SK-N-MC (cell line): Measurements from ENCODE around the gene ELF5.

Experiments
- DNase-seq: peaks from one replicate; pipeline ENCODE4 v3.0.0-alpha.2; 2011; ENCODE audit warnings: low read depth, low spot score
- H3K27ac ChIP-seq: fragments of 200-600 bp; sonication (generic); 2 replicates; pipeline ENCODE4 v1.5.1; 2016; ENCODE audit warnings: mixed run types
- H3K36me3 ChIP-seq: fragments of 200-600 bp; sonication (generic); 2 replicates; pipeline ENCODE4 v1.6.1; 2017; ENCODE audit warnings: antibody characterized with exemption, low read length, mixed read lengths; ENCODE audit not compliant: insufficient read depth
- H3K4me3 ChIP-seq: fragments of 200-600 bp; sonication (generic); 2 replicates; pipeline ENCODE4 v1.5.1; 2016
- H3K9ac ChIP-seq: fragments of 200-600 bp; sonication (generic); 2 replicates; pipeline ENCODE4 v1.8.0; 2017; ENCODE audit warnings: mixed run types, mixed read lengths; ENCODE audit not compliant: insufficient read length
- H3K9me3 ChIP-seq: fragments of 200-600 bp; sonication (generic); 2 replicates; pipeline ENCODE4 v1.6.1; 2017; ENCODE audit warnings: low read depth, mild to moderate bottlenecking, antibody characterized with exemption, low read length, moderate library complexity, mixed read lengths
- EZH2 ChIP-seq: fragments of 200-600 bp; sonication (generic); IDR thresholded peaks from one replicate; pipeline ENCODE4 v1.6.1; 2017; ENCODE audit warnings: antibody characterized with exemption
- FOXP2 ChIP-seq: optimal IDR thresholded peaks from 2 replicates; pipeline ENCODE3; 2011; ENCODE audit warnings: mild to moderate bottlenecking, moderate library complexity; ENCODE audit not compliant: insufficient read depth; ENCODE audit errors: extremely low read length, control extremely low read depth
- POLR2AphosphoS5 ChIP-seq: IDR thresholded peaks from 2 replicates; pipeline ENCODE4 v1.6.1; 2012; ENCODE audit warnings: mild to moderate bottlenecking, low read depth, low read length, borderline replicate concordance

Gene ELF5

GRCh38 chr11:34476849-34477248 lies 36.7 kb downstream of the ELF5 start:
- H3K9me3 ChIP-seq = no peaks in the 10 kb centered on the region
- no peak for DNase-seq
- H3K4me3 ChIP-seq = no peak overlapping the region
- no peak overlapping the region for H3K27ac ChIP-seq
- peaks cover 8% of the 10 kb centered on the region for H3K36me3 ChIP-seq
- no peak overlapping the region for H3K9ac ChIP-seq
- TF ChIP-seq POLR2AphosphoS5 = no peak
- TF ChIP-seq EZH2 = no peak
- no peak for TF ChIP-seq FOXP2

DNA sequence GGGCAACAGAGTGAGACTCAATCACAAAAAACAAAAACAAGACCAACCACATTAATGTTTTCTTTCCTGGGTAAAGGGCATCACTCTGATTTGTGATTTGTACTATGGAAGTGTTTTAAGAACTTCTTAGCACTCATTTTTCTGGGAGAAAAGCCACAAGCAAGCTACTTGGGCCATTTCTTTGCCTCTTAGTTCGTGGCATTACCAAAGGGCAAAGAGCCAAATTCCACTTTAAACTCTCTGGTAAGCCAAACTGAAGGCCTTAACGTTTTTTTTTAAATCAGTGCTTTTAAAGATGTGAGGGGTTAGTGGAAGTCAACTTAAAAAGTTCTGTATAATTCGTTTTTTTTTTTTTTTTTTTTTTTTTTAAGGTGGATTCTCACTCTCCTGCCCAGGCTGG lies 37.9 kb downstream of the ELF5 start:
- no peak for TF ChIP-seq POLR2AphosphoS5
- TF ChIP-seq EZH2 = no peak
- no peak for TF ChIP-seq FOXP2
- H3K36me3 ChIP-seq = peaks cover 18% of the 10 kb centered on the region
- no peak overlapping the region for H3K9ac ChIP-seq
- no peak overlapping the region for H3K4me3 ChIP-seq
- no peak for DNase-seq
- H3K27ac ChIP-seq = no peak overlapping the region
- H3K9me3 ChIP-seq = no peaks in the 10 kb centered on the region

DNA sequence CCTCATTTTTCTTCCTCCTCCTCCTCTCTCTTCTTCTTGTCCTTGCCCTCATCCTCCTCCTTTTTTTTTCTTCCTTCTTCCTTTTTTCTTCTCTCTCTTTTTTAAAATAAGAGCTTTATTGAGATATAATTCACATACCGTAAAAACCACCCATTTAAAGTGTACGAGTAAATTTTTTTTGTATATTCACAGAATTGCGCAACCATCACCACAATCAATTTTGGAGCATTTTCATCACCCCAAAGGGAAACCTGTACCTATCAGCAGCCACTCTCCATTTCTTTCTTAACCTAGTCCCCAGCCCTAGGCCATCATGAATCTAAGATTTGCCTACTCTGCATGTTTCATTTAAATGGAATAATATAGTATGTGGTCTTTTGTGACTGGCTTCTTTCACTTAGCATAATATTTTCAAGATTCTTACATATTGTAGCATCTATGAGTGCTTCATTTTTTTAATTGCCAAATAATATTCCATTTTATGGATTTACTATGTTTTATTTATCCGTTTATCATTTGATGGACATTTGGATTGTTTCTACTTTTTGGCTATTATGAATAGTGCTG lies 39.9 kb downstream of the ELF5 start:
- Histone ChIP-seq H3K9me3 (no peaks in the 10 kb centered on the region), H3K4me3 (no peak overlapping the region), H3K36me3 (peaks cover 31% of the 10 kb centered on the region), H3K27ac (no peak overlapping the region), H3K9ac (no peak overlapping the region)
- no peak for DNase-seq
- no peak for TF ChIP-seq POLR2AphosphoS5
- TF ChIP-seq EZH2 = no peak
- TF ChIP-seq FOXP2 = no peak

DNA sequence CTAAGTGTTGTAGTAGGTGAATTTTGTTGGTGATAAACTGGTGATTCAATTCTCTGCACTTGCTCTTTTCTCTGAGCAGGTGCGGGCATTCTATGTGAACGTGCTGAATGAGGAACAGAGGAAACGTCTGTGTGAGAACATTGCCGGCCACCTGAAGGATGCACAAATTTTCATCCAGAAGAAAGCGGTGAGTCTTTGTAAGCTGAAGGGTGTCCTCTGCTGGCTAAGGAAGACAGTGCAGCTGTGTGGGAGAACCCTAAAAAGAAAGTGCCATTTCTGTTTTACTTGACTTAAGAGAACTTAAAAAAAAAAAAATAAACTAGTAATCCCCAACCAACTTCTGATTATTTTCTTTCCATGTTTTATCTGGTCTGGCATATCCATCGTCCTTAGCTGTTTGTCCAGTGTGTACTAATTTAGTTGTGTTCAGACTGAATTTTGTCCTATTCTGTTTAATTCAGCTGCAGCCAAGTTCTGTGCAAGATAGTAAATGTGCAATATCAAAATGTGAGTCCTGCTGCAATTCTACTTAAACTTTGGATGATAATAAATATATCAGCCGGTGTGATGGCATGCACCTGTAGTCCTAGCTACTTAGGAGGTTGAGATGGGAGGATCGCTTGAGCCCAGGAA lies 45.3 kb downstream of the ELF5 start:
- DNase-seq = no peak
- H3K36me3 ChIP-seq = peaks cover 74% of the 10 kb centered on the region

DNA sequence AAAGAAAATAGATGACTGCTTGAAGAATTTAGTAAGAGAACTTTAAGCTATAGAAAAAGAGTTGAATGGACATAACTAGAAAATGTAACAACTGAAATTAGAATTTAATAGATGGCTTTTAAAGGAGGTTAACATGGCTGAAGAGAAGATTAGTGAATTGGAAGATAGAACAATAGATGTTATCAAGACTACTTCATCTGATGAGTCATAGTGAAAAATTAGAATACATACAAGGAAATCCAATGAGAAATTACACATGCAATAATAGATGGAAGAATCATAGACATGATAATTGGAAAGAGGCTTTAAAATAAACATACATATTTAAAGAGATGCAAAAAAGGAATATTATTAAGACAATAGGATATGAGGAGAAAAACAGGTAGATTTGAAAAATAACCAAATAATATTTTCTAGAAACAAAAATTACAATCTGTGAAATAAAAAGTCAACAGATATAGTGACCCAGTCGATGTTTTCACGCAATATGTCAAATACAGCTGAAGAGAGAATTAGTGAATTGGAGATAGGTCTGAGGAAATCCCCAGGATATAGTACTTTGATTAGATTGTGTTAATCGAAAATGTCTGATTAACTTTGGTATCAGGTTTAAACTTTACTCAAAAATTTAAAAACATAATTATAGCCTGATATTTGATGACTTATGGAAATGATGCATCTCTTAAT lies 46.6 kb downstream of the ELF5 start:
- H3K4me3 ChIP-seq = no peak overlapping the region
- no peak for TF ChIP-seq EZH2
- no peak overlapping the region for H3K9ac ChIP-seq
- no peak for DNase-seq
- H3K27ac ChIP-seq = no peak overlapping the region
- peaks cover 78% of the 10 kb centered on the region for H3K36me3 ChIP-seq
- H3K9me3 ChIP-seq = peaks cover 8% of the 10 kb centered on the region; the same call in 1 of the 2 replicates

More for the DNA sequence above, 45.3 kb downstream of the ELF5 start:
- Histone ChIP-seq H3K4me3 (no peak overlapping the region), H3K9ac (no peak overlapping the region), H3K27ac (no peak overlapping the region), H3K9me3 (peaks cover 8% of the 10 kb centered on the region; the same call in 1 of the 2 replicates)
- TF ChIP-seq EZH2 (no peak), POLR2AphosphoS5 (no peak), FOXP2 (no peak)

DNA sequence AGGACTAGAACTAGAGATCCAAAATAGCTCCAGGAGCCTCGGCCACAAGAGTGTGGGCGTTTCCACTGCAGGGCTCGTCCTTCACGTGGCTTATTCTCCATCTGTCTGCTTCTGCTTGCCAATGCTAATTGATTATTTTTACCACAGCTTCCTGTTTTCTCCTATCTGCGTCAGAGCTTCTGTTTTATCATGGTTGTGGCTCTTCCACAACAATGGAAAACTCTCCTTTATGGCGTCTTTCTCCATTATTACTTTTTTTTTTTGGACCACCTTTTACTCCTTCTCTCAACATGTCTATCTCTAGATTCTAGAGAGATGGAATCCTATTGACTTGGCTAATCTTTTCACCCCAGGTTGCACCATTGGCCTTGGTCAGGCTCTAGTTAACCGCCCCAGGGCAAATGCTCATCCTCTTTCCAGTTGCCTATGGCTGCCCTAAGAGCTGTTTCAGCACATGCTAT lies 49.0 kb downstream of the ELF5 start:
- DNase-seq = no peak
- peaks cover 8% of the 10 kb centered on the region; the same call in 1 of the 2 replicates for H3K9me3 ChIP-seq
- TF ChIP-seq EZH2 = no peak
- TF ChIP-seq FOXP2 = no peak
- TF ChIP-seq POLR2AphosphoS5 = no peak
- no peak overlapping the region for H3K27ac ChIP-seq
- no peak overlapping the region for H3K9ac ChIP-seq
- peaks cover 75% of the 10 kb centered on the region for H3K36me3 ChIP-seq
- H3K4me3 ChIP-seq = no peak overlapping the region

GRCh38 chr11:34461215-34461614 lies 52.4 kb downstream of the ELF5 start:
- no peak overlapping the region for H3K27ac ChIP-seq
- no peak for DNase-seq
- H3K36me3 ChIP-seq = peaks cover 77% of the 10 kb centered on the region
- 0 out of 2 replicates have a peak, but pooled peaks cover 7% of the 10 kb centered on the region for H3K9me3 ChIP-seq
- TF ChIP-seq EZH2 = no peak
- no peak overlapping the region for H3K4me3 ChIP-seq
- no peak overlapping the region for H3K9ac ChIP-seq

DNA sequence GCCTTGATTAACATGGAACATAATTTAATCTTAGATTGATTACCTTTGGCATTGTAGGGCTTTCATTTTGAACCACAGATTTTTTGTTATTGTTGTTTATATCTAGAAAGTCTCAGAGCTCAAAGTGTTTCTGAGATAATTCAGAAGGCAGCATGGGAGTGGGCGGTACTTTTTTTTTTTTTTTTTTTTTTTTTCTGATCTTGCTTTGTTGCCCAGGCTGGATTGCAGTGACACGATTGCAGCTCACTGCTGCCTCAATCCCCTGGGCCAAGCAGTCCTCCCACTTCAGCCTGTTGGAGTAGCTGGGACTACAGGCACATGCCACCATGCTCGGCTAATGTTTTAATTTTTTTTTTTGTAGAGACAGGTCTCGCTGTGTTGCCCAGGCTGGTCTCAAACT lies 53.3 kb downstream of the ELF5 start:
- TF ChIP-seq EZH2 = no peak
- TF ChIP-seq FOXP2 = no peak
- no peak for TF ChIP-seq POLR2AphosphoS5
- no peak for DNase-seq
- Histone ChIP-seq H3K27ac (0 out of 2 replicates have a peak overlapping the region, but pooled peaks have one; percentile 17), H3K9ac (no peak overlapping the region), H3K4me3 (no peak overlapping the region), H3K36me3 (peaks cover 75% of the 10 kb centered on the region), H3K9me3 (no peaks in the 10 kb centered on the region)
